Measurements from ENCODE around the gene C2orf76.

- TF ChIP-seq, protein P1, sequence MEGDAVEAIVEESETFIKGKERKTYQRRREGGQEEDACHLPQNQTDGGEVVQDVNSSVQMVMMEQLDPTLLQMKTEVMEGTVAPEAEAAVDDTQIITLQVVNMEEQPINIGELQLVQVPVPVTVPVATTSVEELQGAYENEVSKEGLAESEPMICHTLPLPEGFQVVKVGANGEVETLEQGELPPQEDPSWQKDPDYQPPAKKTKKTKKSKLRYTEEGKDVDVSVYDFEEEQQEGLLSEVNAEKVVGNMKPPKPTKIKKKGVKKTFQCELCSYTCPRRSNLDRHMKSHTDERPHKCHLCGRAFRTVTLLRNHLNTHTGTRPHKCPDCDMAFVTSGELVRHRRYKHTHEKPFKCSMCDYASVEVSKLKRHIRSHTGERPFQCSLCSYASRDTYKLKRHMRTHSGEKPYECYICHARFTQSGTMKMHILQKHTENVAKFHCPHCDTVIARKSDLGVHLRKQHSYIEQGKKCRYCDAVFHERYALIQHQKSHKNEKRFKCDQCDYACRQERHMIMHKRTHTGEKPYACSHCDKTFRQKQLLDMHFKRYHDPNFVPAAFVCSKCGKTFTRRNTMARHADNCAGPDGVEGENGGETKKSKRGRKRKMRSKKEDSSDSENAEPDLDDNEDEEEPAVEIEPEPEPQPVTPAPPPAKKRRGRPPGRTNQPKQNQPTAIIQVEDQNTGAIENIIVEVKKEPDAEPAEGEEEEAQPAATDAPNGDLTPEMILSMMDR (conservative IDR thresholded peaks at IDR 0.05; ENCODE audit: low read length) = no peak
- no peak for TF ChIP-seq EZH2phosphoT487 (IDR thresholded peaks at IDR 0.05; ENCODE audit: borderline replicate concordance, low read depth, low read length)
Measured at GRCh38 chr2:119289642-119290041, 77.0 kb downstream of the C2orf76 start.
